H1 (cell line): ENCODE measurements around the gene NUBPL. TPM values are rescaled to one million over a fixed set of nuclear protein-coding genes. Genes with fewer than 3 reads are reported as not detected.

Source experiments
- CBX5 ChIP-seq: fragments of 300-800, 300-1000 bp; sonication (generic); IDR thresholded peaks from 2 replicates; pipeline ENCODE4 v1.7.1; 2016; ENCODE audit warnings: antibody characterized with exemption, low read length, low read depth
- CHD7 ChIP-seq: fragments of 300-600 bp; sonication (generic); IDR thresholded peaks from 2 replicates; pipeline ENCODE4 v1.7.1; 2012; ENCODE audit warnings: low read length, moderate library complexity, mild to moderate bottlenecking, inconsistent platforms; ENCODE audit not compliant: insufficient replicate concordance
- EP300 ChIP-seq, 2 experiments: IDR thresholded peaks; 1 replicate in 1 of 2; 2 replicates in 1 of 2; pipeline ENCODE4 v1.6.1; 2011 to 2012; ENCODE audit warnings: low read depth in 2 of 2, low read length in 2 of 2, mild to moderate bottlenecking in 2 of 2, borderline replicate concordance in 1 of 2, inconsistent platforms in 1 of 2, moderate library complexity in 1 of 2
- GABPA ChIP-seq: IDR thresholded peaks from 2 replicates; pipeline ENCODE4 v1.6.1; 2011; ENCODE audit warnings: mild to moderate bottlenecking, low read length, moderate library complexity, borderline replicate concordance; ENCODE audit not compliant: insufficient read depth
- JUN ChIP-seq: IDR thresholded peaks from 2 replicates; pipeline ENCODE4 v1.6.1; 2011; ENCODE audit warnings: low read depth, mild to moderate bottlenecking, improper control_type of control experiment, low read length
- KDM4A ChIP-seq: IDR thresholded peaks from one replicate; pipeline ENCODE4 v1.7.1; 2012; ENCODE audit warnings: low read depth, mild to moderate bottlenecking, moderate library complexity, low read length, inconsistent platforms; ENCODE audit not compliant: severe bottlenecking
- POU5F1 ChIP-seq: IDR thresholded peaks from 2 replicates; pipeline ENCODE4 v1.6.1; 2011; ENCODE audit warnings: low read depth, mild to moderate bottlenecking, low read length, moderate library complexity
- SP4 ChIP-seq: IDR thresholded peaks from 2 replicates; pipeline ENCODE4 v1.6.1; 2012; ENCODE audit warnings: low read length, inconsistent platforms
- TCF12 ChIP-seq: IDR thresholded peaks from 2 replicates; pipeline ENCODE4 v1.6.1; 2011; ENCODE audit warnings: low read depth, mild to moderate bottlenecking, low read length
- TEAD4 ChIP-seq: IDR thresholded peaks from 2 replicates; pipeline ENCODE4 v1.6.1; 2012; ENCODE audit warnings: low read depth, low read length, inconsistent platforms, mixed read lengths
- ZNF274 ChIP-seq: IDR thresholded peaks from 2 replicates; pipeline ENCODE4 v1.7.0; 2012; ENCODE audit warnings: low read length, borderline replicate concordance; ENCODE audit errors: extremely low read depth
- polyA plus RNA-seq, 7 experiments: library from polyadenylated mRNA; depleted of rRNA in 3 of 7; stranded (reverse) in 5 of 7; unstranded in 2 of 7; fragments of >200 nt in 5 of 7; fragments of 200-250 nt in 2 of 7; gene quantifications; 1 replicate in 5 of 7; 2 replicates in 1 of 7; 4 replicates in 1 of 7; pipeline versions ENCODE4 v1.2.1 to v1.2.3, GENCODE V29; 2011 to 2013; ENCODE audit warnings: missing spikeins in 2 of 7, mixed read lengths in 2 of 7
- total RNA-seq: library from RNA; stranded (reverse); fragmentation: NEBNext Ultra II Directional; extraction: Animal tissue kit (Norgen Biotek cat#: 25700); gene quantifications from 2 replicates; pipeline ENCODE4 v1.2.1, GENCODE V29; 2021
- TF ChIP-seq, protein P1 (sequence below): IDR thresholded peaks from 2 replicates; pipeline ENCODE4 v1.6.1; 2012; ENCODE audit warnings: inconsistent platforms

NUBPL gene
- total and polyA plus RNA-seq, 2 of the 8 experiments (the other 6 are each of a cell fraction or from before 2014, with no cell fraction given): 1.6 to 6.8 TPM

DNA sequence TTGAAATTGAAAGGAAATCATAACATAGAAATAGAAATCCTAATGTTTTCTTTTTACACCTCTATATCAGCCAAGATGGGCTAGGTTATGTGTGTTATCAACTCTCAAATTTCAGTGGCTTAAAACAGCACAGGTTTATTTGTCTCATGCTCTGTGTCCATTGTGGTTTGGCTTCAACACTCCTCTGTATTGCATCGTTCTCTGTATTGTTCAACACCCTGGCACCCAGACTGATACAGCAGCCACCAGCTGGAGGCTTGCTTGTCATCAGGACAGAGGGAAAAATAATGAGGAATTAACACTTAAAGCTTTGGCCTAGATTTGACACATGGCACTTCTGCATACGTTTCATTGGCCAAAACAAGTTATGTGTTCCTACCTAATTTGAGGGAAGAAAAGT, 281.7 kb downstream of the NUBPL start (continued):
- TF ChIP-seq CHD7: no peak
- TF ChIP-seq JUN: no peak
- no peak for TF ChIP-seq GABPA
- TF ChIP-seq KDM4A: no peak
- TF ChIP-seq TEAD4: no peak
- TF ChIP-seq SP4: no peak
- TF ChIP-seq EP300 (IDR thresholded peaks at IDR 0.05; ENCODE audit: borderline replicate concordance in 1 of 2, low read depth in 2 of 2, low read length in 2 of 2): no peak
- no peak for TF ChIP-seq TCF12
- no peak for TF ChIP-seq CBX5
- TF ChIP-seq, protein P1, sequence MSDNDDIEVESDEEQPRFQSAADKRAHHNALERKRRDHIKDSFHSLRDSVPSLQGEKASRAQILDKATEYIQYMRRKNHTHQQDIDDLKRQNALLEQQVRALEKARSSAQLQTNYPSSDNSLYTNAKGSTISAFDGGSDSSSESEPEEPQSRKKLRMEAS: no peak
- TF ChIP-seq POU5F1: no peak
- no peak for TF ChIP-seq ZNF274
